Testis (tissue), 5 donors: ENCODE results near the gene IPO4. TPM values are rescaled to one million over a fixed set of nuclear protein-coding genes. Genes with fewer than 3 reads are reported as not detected.

ENCODE experiments used
- DNase-seq: peaks from one replicate; pipeline ENCODE4 v3.0.0-alpha.2; 2019
- H3K27ac ChIP-seq, 2 donors: fragments of 200-600 bp; sonication (generic); one replicate each; pipeline ENCODE4 v1.5.1; 2019
- H3K27me3 ChIP-seq: fragments of 200-600 bp; sonication (generic); one replicate; pipeline ENCODE4 v1.5.1; 2019
- H3K36me3 ChIP-seq: fragments of 200-600 bp; sonication (generic); one replicate; pipeline ENCODE4 v1.5.1; 2017; ENCODE audit warnings: low read depth; ENCODE audit errors: missing control alignments
- H3K4me1 ChIP-seq: fragments of 200-600 bp; sonication (generic); one replicate; pipeline ENCODE4 v1.5.1; 2019
- H3K4me3 ChIP-seq, 2 donors: fragments of 200-600 bp; sonication (generic); one replicate each; pipeline ENCODE4 v1.5.1; 2017 to 2019
- H3K9me3 ChIP-seq: fragments of 200-600 bp; sonication (generic); one replicate; pipeline ENCODE4 v1.5.1; 2017
- CTCF ChIP-seq, 3 experiments: fragments of 450-650 bp in 2 of 3; fragments of 200-600 bp in 1 of 3; sonication (generic) in 1 of 3; IDR thresholded peaks; one replicate each; pipeline ENCODE4 v1.5.1; 2016 to 2019; ENCODE audit warnings: antibody characterized with exemption in 3 of 3, mild to moderate bottlenecking in 2 of 3, moderate library complexity in 1 of 3
- POLR2A ChIP-seq: fragments of 450-650 bp; IDR thresholded peaks from one replicate; pipeline ENCODE4 v1.6.1; 2017; ENCODE audit warnings: antibody characterized with exemption, mild to moderate bottlenecking, moderate library complexity
- WGBS, 2 donors: methylation state at CpG; one replicate each; pipeline ENCODE4 v1.1.5; 2018; 5-methylcytosine and 5-hydroxymethylcytosine counted together
- intact Hi-C: fragments of 100-400 bp; cut with DNase I; formaldehyde crosslinking; loops from one replicate; pipeline ENCODE4 v1.15.1; 2023; ENCODE audit warnings: low total_unique reads
- long read RNA-seq, 2 donors: transcript quantifications; one replicate each; lab custom pipeline, GENCODE V29; 2026
- polyA plus RNA-seq: library from polyadenylated mRNA; stranded (reverse); fragments of 350-450 nt; fragmentation: Illumina TruSeq; extraction: RNeasy Lipid Tissue Mini Kit (QIAGEN cat#74804); gene quantifications from one replicate; pipeline ENCODE4 v1.2.3, GENCODE V29; 2014; ENCODE audit warnings: low read depth, low replicate concordance; ENCODE audit not compliant: insufficient read depth
- total RNA-seq, 2 donors: library from RNA; depleted of rRNA; stranded (reverse); fragments of >200 nt; gene quantifications; one replicate each; pipeline ENCODE4 v1.2.3, GENCODE V29; 2016

Gene IPO4
- total RNA-seq (100 to 1,000 TPM in 1 of 2 donors, 10 to 100 TPM in 1; 85.9 to 140 TPM), polyA plus RNA-seq (156 TPM)
- long read RNA-seq, donor 1, partial matches to known transcripts = 0 of 4 reads
- long read RNA-seq, donor 1, other reads (novel, unspliced or antisense) = 0 of 4 reads
- long read RNA-seq, donor 2, partial matches to known transcripts = 0 of 6 reads
- long read RNA-seq, donor 2, other reads (novel, unspliced or antisense) = 0 of 6 reads

- 0% methylated on average over 42 to 64 of the region's 65 CpGs for WGBS, 2 donors
- intact Hi-C loops = no loop called here
- Histone ChIP-seq H3K27ac (peak within 1 kb of the TSS in 1 of 2 donors; percentile 52), H3K4me3 (peak within 1 kb of the TSS; percentile 55 to 76), H3K9me3 (no peaks in the 10 kb centered on the region), H3K4me1 (peaks cover 9% of the 10 kb centered on the region), H3K27me3 (no peaks in the 10 kb centered on the region), H3K36me3 (no peaks in the 10 kb centered on the region)
- peak; percentile 98 for DNase-seq
- TF ChIP-seq CTCF (IDR thresholded peaks at IDR 0.05) = no peak
- TF ChIP-seq POLR2A = no peak
Measured at GRCh38 chr14:24188251-24189058, at the start of gene IPO4. IPO4 (minus strand) TSS chr14:24188816; CDS start chr14:24188787, 29 bp downstream.

- Histone ChIP-seq H3K36me3 (no peaks in the 10 kb centered on the region), H3K27me3 (no peaks in the 10 kb centered on the region), H3K4me1 (peaks cover 27% of the 10 kb centered on the region), H3K27ac (no peak overlapping the region), H3K4me3 (no peak overlapping the region), H3K9me3 (no peaks in the 10 kb centered on the region)
- intact Hi-C loops = no loop called here
- DNase-seq = no peak
- TF ChIP-seq CTCF (IDR thresholded peaks at IDR 0.05) (no peak), POLR2A (no peak)
- 83 to 89% methylated on average over 5 of the region's 5 CpGs for WGBS, 2 donors
Measured at GRCh38 chr14:24238123-24238522, 49.5 kb upstream of the IPO4 start.

GRCh38 chr14:24237463-24237955 lies 48.9 kb upstream of the IPO4 start:
- no peak overlapping the region for H3K4me3 ChIP-seq
- H3K4me1 ChIP-seq = peaks cover 27% of the 10 kb centered on the region
- intact Hi-C loops = no loop called here
- no peaks in the 10 kb centered on the region for H3K9me3 ChIP-seq
- 86 to 94% methylated on average over 2 of the region's 2 CpGs for WGBS, 2 donors
- no peak for TF ChIP-seq POLR2A
- TF ChIP-seq CTCF (IDR thresholded peaks at IDR 0.05) = no peak
- no peaks in the 10 kb centered on the region for H3K36me3 ChIP-seq
- DNase-seq = no peak
- no peaks in the 10 kb centered on the region for H3K27me3 ChIP-seq
- no peak overlapping the region for H3K27ac ChIP-seq

GRCh38 chr14:24236689-24237462 lies 48.3 kb upstream of the IPO4 start:
- WGBS, 2 donors = 90 to 92% methylated on average over 6 of the region's 6 CpGs

More at GRCh38 chr14:24236689-24237462, 48.3 kb upstream of the IPO4 start:
- no peak for TF ChIP-seq POLR2A
- peaks cover 27% of the 10 kb centered on the region for H3K4me1 ChIP-seq
- H3K4me3 ChIP-seq = no peak overlapping the region
- H3K27ac ChIP-seq = no peak overlapping the region
- H3K9me3 ChIP-seq = no peaks in the 10 kb centered on the region
- H3K27me3 ChIP-seq = no peaks in the 10 kb centered on the region
- no peak for DNase-seq
- no peaks in the 10 kb centered on the region for H3K36me3 ChIP-seq
- intact Hi-C loops = no loop called here
